GM21786 (cell line): ENCODE results near the gene GALR3.
A peak's percentile ranks its signal among the peaks of the same experiment; 100 is the strongest.

Experiments
- ATAC-seq: cut with Tn5 transposase; IDR thresholded peaks from one replicate; pipeline ENCODE4 v1.9.1; 2021; ENCODE audit not compliant: unreplicated experiment

The GALR3 gene

DNA sequence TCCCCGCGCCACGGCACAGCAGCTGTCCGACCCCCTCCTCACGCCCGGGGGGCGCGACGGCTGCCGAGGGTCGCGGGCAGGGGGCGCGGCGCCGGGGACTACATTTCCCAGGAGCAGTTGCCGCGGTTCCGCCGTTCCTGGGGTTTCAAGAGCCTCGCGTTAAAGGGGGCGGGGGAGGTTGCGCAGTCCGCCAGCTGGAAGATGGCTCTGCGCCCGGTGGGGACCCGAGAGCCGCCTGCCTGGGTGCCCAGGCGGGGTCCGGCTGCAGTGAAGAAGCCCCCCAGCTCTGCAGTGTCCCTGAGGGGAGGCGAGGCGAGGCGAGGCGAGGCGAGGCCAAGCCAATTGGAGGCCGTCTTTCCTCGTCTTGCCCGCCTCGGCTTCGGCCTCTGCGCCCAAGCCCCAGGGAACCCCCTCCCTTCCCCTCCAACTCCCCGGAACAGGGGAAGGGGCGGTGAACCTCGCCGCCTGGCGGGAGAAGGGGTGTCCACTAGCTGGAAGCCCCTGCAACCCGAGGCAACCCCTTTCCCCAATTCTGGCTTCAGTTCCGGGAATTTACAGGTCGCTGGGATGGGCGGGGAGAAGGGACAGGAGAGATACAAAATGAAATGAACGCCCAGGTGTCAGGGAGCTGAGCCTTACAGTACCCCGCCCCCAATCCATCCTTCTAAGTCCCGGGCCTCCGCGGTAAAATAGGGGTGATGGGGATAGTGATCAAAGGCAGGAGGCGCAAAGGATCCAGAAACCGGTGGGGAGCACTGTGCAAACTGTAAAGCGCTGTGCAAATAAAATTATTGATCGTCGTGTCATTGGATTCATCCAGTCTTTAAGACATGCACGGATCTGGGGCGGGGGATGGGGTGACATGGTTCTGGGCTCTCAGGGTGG is 20.6 kb upstream of the GALR3 start:
- ATAC-seq = no peak

DNA sequence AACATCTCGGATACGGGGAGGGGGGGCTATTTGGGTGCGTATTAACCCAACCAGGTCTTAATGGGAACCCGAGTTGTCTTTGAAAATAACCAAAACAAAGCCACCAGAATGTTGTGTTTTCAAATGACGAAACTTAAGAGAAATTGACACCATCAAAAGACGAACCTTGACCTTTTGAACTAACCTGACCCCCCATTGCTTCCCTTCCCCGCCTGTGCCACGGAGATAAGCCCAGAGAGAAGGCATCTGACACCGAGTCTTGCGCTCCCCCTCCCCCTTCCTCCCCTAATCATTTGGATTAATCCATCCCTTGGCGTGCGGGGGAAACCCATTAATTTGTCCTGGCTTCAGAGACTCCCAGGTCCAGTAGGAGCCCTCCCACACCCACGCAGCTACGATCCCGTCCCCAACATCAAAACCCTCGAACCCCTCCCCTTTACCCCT is 20.0 kb upstream of the GALR3 start:
- ATAC-seq = no peak

DNA sequence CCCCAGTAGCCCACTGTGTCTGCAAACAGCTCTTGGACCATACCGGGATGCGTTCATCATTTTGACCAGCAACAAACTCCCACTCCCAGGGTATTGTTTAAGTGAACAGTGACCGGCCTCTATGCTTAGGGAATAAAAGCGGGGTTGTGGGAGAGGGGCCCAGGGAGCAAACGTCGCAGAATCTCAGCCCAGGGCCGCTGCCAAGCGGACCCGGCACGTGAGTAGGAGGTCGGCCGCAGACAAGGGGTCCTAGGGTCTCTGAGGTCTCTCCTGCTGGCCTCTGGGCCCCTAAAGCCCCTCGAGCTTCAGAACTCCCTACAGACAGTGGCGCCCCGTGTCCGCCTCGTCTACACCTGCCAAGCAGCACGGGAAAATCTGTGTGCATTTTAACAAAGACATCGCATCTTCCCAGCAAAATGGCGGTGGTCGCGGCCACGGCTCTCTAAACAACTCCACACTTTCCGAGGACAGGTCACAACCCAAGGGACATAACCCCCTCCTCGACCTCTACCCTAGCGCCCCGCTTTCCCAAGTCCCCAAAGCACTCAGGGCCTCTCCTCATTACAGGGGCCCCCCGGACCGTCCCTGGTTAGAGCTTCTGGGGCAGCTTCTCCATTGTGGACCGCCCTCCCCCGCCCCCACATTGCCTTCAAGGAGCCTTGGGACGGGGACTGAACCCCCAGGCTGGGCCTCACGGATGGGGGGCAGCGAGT is 19.4 kb upstream of the GALR3 start:
- ATAC-seq = no peak

DNA sequence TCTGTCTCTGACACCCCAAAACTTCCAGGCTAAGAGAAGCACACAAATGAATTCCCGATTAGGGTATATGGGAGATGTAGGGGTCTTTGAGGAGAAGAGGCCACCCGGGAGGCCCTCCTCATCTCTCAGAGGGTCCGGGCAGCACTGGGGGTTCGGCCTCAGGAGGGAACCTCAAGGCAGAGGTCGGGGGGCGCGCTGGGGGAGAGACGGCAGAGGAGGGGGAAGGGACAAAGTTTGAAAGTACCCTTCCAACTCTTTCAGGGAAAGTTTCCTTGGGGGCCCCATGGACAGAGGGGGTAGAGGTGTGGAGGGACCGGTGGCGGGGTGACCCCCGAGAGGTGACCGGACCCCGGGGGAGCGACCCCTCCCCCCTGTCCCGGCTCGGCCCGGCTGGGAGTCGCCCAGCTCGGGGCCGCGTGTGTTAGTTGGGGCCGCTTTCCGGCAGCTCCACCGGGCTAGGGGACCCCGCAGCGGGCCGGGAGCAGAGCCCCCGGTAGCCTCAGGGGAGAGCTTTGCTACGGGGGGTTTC is 18.8 kb upstream of the GALR3 start:
- ATAC-seq = no peak

DNA sequence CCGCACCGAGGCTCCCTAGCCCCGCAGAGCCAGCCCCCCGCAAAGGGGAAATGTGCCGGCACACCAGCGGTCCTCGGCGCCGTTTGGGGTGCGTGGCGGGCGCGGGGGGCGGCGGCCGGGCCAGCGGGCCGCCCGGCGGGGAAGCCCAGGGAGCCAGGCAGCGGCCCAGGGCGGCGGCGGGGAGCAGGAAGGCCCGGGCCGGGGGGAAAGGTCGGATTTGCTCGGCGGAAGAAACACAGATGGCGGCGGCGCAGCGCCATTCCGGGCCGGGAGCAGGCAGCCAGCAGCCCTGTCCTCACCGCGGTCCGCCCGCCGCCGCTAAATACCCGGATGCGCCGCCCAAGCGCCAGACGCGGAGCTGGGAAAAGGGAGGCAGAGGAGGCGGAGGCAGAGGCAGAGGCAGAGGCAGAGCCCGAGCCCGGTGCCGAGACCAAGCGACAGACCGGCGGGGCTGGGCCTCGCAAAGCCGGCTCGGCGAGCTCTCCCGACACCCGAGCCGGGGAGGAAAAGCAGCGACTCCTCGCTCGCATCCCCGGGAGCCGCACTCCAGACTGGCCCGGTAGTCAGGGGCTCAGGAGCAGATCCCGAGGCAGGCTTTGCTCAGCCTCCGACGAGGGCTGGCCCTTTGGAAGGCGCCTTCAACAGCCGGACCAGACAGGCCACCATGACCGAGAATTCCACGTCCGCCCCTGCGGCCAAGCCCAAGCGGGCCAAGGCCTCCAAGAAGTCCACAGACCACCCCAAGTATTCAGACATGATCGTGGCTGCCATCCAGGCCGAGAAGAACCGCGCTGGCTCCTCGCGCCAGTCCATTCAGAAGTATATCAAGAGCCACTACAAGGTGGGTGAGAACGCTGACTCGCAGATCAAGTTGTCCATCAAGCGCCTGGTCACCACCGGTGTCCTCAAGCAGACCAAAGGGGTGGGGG is 18.0 kb upstream of the GALR3 start:
- ATAC-seq = no peak

DNA sequence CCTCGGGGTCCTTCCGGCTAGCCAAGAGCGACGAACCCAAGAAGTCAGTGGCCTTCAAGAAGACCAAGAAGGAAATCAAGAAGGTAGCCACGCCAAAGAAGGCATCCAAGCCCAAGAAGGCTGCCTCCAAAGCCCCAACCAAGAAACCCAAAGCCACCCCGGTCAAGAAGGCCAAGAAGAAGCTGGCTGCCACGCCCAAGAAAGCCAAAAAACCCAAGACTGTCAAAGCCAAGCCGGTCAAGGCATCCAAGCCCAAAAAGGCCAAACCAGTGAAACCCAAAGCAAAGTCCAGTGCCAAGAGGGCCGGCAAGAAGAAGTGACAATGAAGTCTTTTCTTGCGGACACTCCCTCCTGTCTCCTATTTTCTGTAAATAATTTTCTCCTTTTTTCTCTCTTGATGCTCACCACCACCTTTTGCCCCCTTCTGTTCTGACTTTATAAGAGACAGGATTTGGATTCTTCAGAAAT is 17.3 kb upstream of the GALR3 start:
- ATAC-seq = no peak

DNA sequence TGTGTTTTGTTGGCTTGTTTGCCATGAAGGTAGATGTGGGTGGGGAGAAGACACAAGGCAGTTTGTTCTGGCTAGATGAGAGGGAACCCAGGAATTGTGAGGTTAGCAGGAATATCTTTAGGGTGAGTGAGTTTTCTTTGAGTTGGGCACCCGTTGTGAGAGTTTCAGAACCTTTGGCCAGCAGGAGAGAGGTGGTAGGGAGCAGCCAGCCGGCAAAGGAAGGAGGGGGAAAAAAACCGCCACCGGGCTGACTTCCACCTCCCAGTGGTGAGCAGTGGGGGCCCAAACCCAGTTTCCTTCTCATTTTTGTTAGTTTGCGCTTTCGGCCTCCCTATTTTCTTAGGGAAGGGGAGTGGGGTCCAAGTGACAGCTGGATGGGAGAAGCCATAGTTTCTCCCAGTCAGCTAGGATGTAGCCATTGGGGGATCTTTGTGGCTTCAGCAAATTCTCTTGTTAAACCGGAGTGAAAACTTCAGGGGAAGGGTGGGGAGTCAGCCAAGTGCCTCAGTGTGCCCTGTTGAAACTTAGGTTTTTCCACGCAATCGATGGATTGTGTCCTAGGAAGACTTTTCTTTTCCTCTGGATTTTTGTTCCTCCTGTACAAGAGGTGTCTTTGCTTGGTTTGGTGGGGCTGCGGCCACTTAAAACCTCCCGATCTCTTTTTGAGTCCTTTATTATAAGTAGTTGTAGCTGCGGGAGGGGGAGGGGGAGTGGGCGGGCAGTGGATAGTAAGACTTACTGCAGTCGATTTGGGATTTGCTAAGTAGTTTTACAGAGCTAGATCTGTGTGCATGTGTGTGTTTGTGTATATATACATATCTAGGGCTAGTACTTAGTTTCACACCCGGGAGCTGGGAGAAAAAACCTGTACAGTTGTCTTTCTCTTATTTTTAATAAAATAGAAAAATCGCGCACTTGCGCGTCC is 16.5 kb upstream of the GALR3 start:
- ATAC-seq = no peak

DNA sequence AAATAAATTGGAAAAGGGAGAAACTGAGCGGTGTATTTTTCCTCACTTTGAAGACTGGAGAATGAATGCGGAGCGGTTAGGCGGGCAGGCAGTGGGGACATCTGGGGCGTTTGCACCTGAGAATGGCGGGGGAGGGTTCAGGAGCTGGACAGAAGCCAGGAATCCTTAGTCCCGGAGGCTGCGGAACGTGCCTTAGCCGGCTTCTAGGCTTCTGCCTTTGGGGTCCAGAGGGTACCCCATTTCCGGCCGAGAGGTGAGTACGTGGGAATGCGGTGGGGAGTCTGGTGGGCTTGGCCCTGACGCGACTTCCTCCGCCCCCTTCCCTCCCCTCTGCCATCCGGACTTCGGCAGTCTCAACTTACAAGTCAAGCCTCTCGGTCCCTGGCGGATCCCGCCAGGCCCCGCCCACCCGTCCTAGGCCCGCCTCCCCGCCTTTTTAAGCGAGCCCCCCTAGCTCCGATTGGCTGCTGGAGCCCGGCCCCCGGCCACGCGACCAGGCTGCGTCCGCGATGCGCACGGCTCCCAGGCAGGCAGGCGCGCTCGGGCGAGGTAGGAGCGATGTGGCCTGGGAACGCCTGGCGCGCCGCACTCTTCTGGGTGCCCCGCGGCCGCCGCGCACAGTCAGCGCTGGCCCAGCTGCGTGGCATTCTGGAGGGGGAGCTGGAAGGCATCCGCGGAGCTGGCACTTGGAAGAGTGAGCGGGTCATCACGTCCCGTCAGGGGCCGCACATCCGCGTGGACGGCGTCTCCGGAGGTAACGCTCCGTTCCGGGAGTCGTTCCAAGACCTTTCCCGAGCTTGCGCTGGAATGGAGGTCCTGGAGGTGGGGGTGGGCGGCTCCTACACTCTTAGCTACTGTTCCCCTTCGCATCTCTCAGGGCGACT is 15.5 kb upstream of the GALR3 start, which contains the start of gene GCAT:
GCAT (plus strand) TSS at position 525 of the 884 bp plus-strand sequence; CDS start at position 559, 34 bp downstream.
- peak; percentile 82 for ATAC-seq

DNA sequence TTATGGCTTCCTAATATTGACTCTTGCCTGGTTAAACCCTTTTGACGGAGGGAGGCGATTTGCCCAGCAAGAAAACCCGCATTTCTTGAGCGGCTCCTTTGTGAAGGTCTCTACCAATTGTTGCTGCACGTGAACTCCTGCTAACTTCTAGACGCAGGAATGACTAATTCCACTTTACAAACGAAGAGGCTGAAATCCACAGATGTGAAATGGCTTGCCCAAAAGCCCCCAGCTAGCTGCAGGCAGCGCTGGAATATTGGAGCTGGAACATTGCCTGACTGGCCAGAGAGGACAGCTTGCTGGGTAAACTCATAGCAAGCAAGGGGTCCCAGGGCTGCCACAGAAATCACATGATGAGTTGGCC is 14.9 kb upstream of the GALR3 start:
- ATAC-seq = no peak

DNA sequence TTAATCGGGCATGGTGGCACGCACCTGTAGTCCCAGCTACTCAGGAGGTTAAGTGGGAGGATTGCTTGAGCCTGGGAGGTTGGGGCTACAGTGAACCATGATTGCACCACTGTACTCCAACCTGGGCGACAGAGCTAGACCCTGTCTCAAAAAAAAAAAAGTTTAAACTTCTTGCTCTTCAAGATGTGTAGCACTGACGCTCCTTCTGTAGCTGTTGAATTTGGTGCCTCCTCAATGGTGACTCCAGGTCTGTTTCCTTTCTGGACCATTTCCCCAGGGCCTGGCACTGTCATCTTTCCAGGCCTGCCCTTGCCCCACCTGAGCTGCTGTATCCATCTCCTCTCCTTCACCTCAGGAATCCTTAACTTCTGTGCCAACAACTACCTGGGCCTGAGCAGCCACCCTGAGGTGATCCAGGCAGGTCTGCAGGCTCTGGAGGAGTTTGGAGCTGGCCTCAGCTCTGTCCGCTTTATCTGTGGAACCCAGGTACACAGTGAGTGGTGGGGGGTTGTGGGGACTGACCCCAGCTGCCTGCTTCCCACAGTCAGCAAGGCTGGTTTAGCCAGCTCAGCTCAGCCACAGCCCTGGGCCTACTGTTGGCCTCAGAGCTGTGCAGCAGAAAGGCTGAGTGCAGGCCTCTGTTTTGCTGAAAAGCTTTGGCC is 13.4 kb upstream of the GALR3 start:
- no peak for ATAC-seq

DNA sequence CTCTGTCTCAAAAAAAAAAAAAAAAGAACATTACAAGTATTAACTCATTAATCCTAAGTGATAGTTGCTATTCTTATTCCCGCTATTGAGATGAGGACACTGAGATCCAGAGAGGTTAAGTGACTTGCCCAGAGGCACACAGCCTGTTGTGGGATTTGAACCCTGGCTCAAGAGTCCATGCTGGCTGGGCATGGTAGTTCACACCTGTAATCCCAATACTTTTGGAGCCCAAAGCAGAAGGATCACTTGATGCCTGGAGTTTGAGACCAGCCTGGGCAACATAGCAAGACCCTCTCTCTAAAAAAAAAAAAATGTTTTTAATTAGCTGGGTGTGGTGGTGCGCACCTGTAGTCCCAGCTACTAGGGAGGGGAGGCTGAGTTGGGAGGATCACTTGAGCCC is 11.3 kb upstream of the GALR3 start:
- ATAC-seq = no peak

DNA sequence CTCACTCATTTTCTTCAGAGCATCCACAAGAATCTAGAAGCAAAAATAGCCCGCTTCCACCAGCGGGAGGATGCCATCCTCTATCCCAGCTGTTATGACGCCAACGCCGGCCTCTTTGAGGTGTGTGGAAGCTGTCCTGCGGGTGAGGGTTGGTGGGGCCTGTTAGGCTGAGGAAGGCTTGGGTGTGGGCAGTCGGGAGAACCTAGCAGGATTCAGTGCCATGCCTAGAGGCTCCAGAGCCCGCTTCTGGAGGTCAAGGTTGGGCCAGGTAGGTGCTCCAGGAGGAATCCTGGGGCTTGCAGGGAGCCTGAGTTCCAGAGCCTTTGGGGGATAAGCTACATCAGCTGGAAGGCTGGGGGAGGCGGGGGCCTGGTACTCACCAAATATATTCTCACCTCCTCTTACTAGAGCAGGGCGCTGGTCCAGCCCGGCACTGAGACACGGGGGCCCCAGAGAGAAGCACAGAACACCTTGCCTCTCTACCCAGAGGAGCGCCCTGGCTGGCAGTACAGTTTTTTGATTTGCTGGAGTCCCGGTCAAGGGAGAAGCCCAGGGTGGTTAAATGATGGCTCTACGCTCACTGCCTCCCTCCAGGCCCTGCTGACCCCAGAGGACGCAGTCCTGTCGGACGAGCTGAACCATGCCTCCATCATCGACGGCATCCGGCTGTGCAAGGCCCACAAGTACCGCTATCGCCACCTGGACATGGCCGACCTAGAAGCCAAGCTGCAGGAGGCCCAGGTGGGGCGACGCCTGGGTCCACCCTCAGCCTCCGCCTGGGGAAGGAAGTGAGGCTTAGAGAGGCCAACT is 10.1 kb upstream of the GALR3 start:
- ATAC-seq = no peak

DNA sequence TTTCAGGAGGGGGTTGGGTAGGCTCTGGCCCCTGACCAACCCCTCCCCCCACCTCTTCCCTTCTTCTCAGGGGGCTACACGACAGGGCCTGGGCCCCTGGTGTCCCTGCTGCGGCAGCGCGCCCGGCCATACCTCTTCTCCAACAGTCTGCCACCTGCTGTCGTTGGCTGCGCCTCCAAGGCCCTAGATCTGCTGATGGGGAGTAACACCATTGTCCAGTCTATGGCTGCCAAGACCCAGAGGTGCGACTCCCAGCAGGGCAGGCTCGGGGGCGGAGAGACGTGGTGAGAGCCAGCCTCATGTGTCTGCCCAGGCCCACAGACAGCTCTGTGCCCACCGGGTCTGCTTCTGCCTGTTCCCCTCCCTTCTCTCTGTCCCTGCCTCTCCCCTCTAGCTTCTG is 7.6 kb upstream of the GALR3 start:
- no peak for ATAC-seq

DNA sequence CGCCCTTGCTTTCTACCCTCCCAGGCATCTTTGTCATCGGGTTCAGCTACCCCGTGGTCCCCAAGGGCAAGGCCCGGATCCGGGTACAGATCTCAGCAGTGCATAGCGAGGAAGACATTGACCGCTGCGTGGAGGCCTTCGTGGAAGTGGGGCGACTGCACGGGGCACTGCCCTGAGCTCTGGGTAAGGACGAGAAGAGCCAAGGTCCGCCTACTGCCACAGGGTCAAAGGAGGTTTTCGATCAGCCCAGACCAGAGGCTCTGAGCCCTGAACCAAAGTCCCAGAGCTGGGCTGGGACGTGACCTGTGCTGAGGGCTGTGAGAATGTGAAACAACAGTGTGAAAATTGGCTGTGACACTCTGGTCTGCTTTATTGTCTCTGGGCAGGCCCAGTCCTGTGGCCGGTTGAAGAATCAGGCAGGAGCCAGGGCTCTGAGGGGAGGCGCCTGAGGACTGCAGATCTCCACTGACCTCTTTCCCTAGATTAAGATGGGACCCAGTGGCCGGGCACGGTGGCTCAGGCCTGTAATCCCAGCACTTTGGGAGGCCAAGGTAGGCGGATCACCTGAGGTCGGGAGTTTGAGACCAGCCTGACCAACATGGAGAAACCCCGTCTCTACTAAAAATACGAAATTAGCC is 6.5 kb upstream of the GALR3 start:
- ATAC-seq = no peak

DNA sequence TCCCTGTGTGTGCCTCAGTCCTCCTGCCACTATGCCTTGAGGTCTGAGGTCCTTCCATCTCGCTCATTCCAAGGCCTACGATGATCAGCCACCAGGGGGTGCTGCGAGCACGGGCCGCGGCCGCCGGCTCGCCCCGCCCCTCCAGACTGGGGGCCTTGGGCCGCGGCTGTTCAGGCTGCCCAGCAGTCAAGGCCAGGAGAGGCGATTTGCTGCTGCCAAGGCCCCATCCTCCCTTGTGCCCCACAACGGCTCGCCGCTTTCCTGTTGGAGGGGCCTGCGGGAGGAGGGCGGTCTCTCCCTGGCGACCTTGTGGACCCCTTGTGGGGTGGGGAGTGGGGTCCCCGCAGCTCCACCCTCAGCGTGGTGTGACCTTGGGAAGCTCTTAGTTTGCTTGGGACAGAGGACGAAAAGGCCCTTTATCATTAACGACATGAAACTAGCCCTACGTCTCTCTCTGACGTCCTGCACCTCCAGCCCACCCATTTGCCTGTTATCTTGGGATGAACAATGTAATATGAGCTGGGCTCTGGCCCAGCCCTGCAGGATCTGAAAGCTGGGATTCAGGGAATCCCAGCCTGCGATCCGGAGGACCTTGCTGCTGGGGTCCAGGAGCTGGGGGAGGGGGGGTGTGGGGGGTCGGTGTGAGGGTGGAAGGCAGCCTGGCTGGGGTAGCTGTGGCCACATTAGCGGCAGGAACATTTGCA is 5.3 kb upstream of the GALR3 start:
- peak; percentile 55 for ATAC-seq

DNA sequence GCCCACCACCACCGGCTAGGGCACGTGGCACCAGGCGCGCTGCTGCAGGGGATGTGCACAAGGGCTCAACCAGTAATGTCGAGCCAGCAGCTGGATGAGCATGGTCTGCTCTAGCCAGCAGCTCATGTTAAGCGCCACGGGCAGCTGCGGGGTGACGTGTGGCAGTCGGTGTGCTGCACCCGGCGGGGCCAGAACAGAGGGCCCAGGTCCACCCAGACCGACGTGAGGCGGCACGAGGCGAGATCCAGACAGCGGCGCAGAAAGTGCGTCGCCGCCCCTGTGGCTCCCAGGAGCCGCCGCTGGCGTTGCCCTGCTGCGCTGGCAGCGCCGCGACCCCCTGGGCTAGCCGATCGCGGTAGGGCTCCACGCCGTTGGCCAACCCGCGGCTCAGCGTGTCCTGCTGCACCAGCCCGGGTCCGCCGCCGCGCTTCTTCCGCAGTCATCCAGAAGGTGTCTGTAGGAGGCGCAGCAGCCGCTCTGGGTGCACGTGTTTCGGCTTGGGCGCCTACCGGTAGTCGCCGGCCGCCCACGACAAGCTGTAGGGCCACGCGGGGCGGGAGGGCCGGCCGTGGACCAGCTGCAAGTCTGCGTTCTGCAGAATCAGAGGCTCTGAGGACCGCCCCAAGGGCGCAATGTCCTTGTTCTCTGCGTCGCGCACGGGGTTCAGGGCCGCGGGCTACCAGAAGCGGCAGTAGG is 4.6 kb upstream of the GALR3 start:
- ATAC-seq = no peak
